MM.1S (cell line): ENCODE measurements around the gene PXMP2.

ENCODE experiments used
- DNase-seq: peaks from one replicate; pipeline ENCODE4 v3.0.0-alpha.2; 2015
- H2AFZ ChIP-seq: fragments of 300-600 bp; sonication (generic); 2 replicates; pipeline ENCODE4 v1.6.0; 2016; ENCODE audit warnings: antibody characterized with exemption, low read length
- H3F3A ChIP-seq: fragments of 300-600 bp; sonication (generic); 2 replicates; pipeline ENCODE4 v1.6.1; 2016; ENCODE audit warnings: mild to moderate bottlenecking, antibody characterized with exemption, low read length, moderate library complexity, mixed read lengths; ENCODE audit not compliant: insufficient read depth
- H3K27ac ChIP-seq: fragments of 300-600 bp; sonication (generic); 2 replicates; pipeline ENCODE4 v1.5.1; 2016; ENCODE audit warnings: mild to moderate bottlenecking, low read length
- H3K27me3 ChIP-seq: fragments of 300-600 bp; sonication (generic); replicated peaks from 2 replicates; pipeline ENCODE4 v1.6.0; 2016; ENCODE audit warnings: low read length; ENCODE audit not compliant: insufficient read depth
- H3K36me3 ChIP-seq: fragments of 300-600 bp; sonication (generic); replicated peaks from 2 replicates; pipeline ENCODE4 v1.6.1; 2016; ENCODE audit warnings: mild to moderate bottlenecking, low read length, mixed read lengths; ENCODE audit not compliant: insufficient read depth
- H3K4me1 ChIP-seq: fragments of 300-600 bp; sonication (generic); 2 replicates; pipeline ENCODE4 v1.6.1; 2016; ENCODE audit warnings: low read length, mixed read lengths
- H3K4me2 ChIP-seq: fragments of 300-600 bp; sonication (generic); 2 replicates; pipeline ENCODE4 v1.6.0; 2016; ENCODE audit warnings: low read depth, low read length
- H3K4me3 ChIP-seq: fragments of 300-600 bp; sonication (generic); 2 replicates; pipeline ENCODE4 v1.5.1; 2016; ENCODE audit warnings: low read length, mixed read lengths
- H3K79me2 ChIP-seq: fragments of 300-600 bp; sonication (generic); 2 replicates; pipeline ENCODE4 v1.6.1; 2016; ENCODE audit warnings: mixed run types, low read length, mixed read lengths
- H3K9ac ChIP-seq: fragments of 300-600 bp; sonication (generic); 2 replicates; pipeline ENCODE4 v1.6.1; 2016; ENCODE audit warnings: low read length, mixed read lengths
- H3K9me2 ChIP-seq: fragments of 300-600 bp; sonication (generic); replicated peaks from 2 replicates; pipeline ENCODE4 v1.6.1; 2016; ENCODE audit warnings: mild to moderate bottlenecking, low read length, mixed read lengths; ENCODE audit not compliant: insufficient read depth
- H3K9me3 ChIP-seq: fragments of 300-600 bp; sonication (generic); replicated peaks from 2 replicates; pipeline ENCODE4 v1.6.1; 2016; ENCODE audit warnings: mild to moderate bottlenecking, low read length, mixed read lengths; ENCODE audit not compliant: insufficient read depth
- H4K20me1 ChIP-seq: fragments of 300-600 bp; sonication (generic); 2 replicates; pipeline ENCODE4 v1.6.1; 2016; ENCODE audit warnings: mild to moderate bottlenecking, low read length, moderate library complexity, mixed read lengths; ENCODE audit not compliant: insufficient read depth
- EZH2 ChIP-seq: fragments of 300-600 bp; sonication (generic); optimal IDR thresholded peaks from 2 replicates; pipeline ENCODE3; 2017; ENCODE audit warnings: low read depth, mild to moderate bottlenecking, antibody characterized with exemption, low read length, mixed read lengths
- EZH2phosphoT487 ChIP-seq: fragments of 300-600 bp; sonication (generic); IDR thresholded peaks from 2 replicates; pipeline ENCODE4 v1.6.1; 2018; ENCODE audit warnings: antibody characterized with exemption, low read length
- TF ChIP-seq, protein P1 (sequence below): fragments of 300-600 bp; sonication (generic); IDR thresholded peaks from 2 replicates; pipeline ENCODE4 v1.5.1; 2016; ENCODE audit warnings: antibody characterized with exemption, low read length, mixed read lengths

PXMP2 gene

GRCh38 chr12:132730353-132730752 is 43.0 kb downstream of the PXMP2 start:
- no peaks in the 10 kb centered on the region for H3F3A ChIP-seq
- H4K20me1 ChIP-seq, result no peaks in the 10 kb centered on the region
- no peaks in the 10 kb centered on the region for H3K4me1 ChIP-seq
- no peaks in the 10 kb centered on the region for H3K79me2 ChIP-seq
- no peak overlapping the region for H2AFZ ChIP-seq
- no peak overlapping the region for H3K9ac ChIP-seq
- H3K4me2 ChIP-seq, result no peak overlapping the region
- no peak overlapping the region for H3K4me3 ChIP-seq
- no peaks in the 10 kb centered on the region for H3K27me3 ChIP-seq
- no peaks in the 10 kb centered on the region; the same call in 1 of the 2 replicates for H3K36me3 ChIP-seq
- H3K9me2 ChIP-seq, result no peaks in the 10 kb centered on the region
- TF ChIP-seq, protein P1, sequence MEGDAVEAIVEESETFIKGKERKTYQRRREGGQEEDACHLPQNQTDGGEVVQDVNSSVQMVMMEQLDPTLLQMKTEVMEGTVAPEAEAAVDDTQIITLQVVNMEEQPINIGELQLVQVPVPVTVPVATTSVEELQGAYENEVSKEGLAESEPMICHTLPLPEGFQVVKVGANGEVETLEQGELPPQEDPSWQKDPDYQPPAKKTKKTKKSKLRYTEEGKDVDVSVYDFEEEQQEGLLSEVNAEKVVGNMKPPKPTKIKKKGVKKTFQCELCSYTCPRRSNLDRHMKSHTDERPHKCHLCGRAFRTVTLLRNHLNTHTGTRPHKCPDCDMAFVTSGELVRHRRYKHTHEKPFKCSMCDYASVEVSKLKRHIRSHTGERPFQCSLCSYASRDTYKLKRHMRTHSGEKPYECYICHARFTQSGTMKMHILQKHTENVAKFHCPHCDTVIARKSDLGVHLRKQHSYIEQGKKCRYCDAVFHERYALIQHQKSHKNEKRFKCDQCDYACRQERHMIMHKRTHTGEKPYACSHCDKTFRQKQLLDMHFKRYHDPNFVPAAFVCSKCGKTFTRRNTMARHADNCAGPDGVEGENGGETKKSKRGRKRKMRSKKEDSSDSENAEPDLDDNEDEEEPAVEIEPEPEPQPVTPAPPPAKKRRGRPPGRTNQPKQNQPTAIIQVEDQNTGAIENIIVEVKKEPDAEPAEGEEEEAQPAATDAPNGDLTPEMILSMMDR, result no peak
- no peak for TF ChIP-seq EZH2phosphoT487
- no peak for TF ChIP-seq EZH2
- H3K27ac ChIP-seq, result no peak overlapping the region
- DNase-seq, result no peak
- no peaks in the 10 kb centered on the region for H3K9me3 ChIP-seq

DNA sequence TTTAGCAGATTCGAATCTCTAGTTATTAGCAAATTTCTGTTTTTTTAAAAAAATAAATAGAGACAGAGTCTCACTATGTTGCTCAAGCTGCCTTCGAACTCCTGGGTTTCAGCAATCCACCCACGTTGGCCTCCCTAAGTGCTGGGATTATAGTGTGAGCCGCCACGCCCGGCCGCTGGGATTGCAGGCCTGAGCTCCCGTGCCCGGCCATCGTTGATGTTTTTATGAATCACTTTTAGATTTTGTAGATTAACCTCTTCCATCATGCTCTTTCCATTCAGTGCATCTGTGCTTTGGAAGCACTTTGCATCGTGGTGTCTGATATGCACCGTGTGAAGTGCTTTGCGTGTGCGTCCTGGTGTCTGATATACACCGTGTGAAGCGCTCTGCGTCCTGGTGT is 44.2 kb downstream of the PXMP2 start:
- H3F3A ChIP-seq, result no peaks in the 10 kb centered on the region
- no peaks in the 10 kb centered on the region for H3K4me1 ChIP-seq
- H3K27ac ChIP-seq, result no peak overlapping the region
- H3K4me2 ChIP-seq, result no peak overlapping the region
- no peaks in the 10 kb centered on the region for H3K9me3 ChIP-seq
- H3K9ac ChIP-seq, result no peak overlapping the region
- TF ChIP-seq EZH2phosphoT487 (no peak), EZH2 (no peak)
- TF ChIP-seq, protein P1, result no peak
- H3K79me2 ChIP-seq, result no peaks in the 10 kb centered on the region
- H3K4me3 ChIP-seq, result no peak overlapping the region
- no peaks in the 10 kb centered on the region for H3K27me3 ChIP-seq
- no peaks in the 10 kb centered on the region for H4K20me1 ChIP-seq
- no peaks in the 10 kb centered on the region; the same call in 1 of the 2 replicates for H3K36me3 ChIP-seq
- no peak for DNase-seq
- no peaks in the 10 kb centered on the region for H3K9me2 ChIP-seq
- H2AFZ ChIP-seq, result no peak overlapping the region

DNA sequence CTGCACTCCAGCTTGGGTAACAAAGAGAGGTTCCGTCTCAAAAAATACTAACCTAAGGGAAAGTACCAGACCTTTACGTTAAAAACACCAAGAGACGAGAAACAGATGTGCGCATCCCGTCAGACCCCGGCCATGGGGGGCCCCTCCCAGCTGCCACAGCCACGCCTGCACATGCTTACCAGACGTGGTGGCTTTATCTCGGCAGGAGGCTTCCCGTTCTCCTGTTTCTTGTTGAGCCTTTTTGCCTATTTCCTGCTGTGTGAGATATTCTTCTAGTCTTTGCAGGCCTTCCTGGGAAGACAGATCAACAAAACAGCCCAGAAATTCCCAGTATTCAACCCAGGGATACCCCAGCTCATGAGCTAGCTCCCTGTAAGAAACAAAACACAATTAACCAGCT is 46.8 kb downstream of the PXMP2 start:
- TF ChIP-seq EZH2phosphoT487, result no peak
- TF ChIP-seq, protein P1, result no peak
- TF ChIP-seq EZH2, result no peak
- H2AFZ ChIP-seq, result no peak overlapping the region
- H3K4me2 ChIP-seq, result no peak overlapping the region
- no peaks in the 10 kb centered on the region for H3K79me2 ChIP-seq
- H3K9ac ChIP-seq, result no peak overlapping the region
- no peak overlapping the region for H3K4me3 ChIP-seq
- no peaks in the 10 kb centered on the region for H3K4me1 ChIP-seq
- no peak for DNase-seq
- no peak overlapping the region for H3K27ac ChIP-seq
- H3K9me3 ChIP-seq, result no peaks in the 10 kb centered on the region
- H3F3A ChIP-seq, result no peaks in the 10 kb centered on the region
- no peaks in the 10 kb centered on the region for H3K36me3 ChIP-seq
- no peaks in the 10 kb centered on the region for H3K9me2 ChIP-seq
- H3K27me3 ChIP-seq, result no peaks in the 10 kb centered on the region
- no peaks in the 10 kb centered on the region for H4K20me1 ChIP-seq
